HG03342 (cell line): Measurements from ENCODE around the gene C1orf159.
"Not testable (repeated sequence)": the region's sequence is repeated elsewhere in the genome, so short reads cannot be mapped to it uniquely, and the experiment has no call there.

Source experiments
- ATAC-seq: cut with Tn5 transposase; IDR thresholded peaks from one replicate; pipeline ENCODE4 v1.9.1; 2021; ENCODE audit warnings: mild to moderate bottlenecking, moderate library complexity; ENCODE audit not compliant: unreplicated experiment

The C1orf159 gene

GRCh38 chr1:1069711-1070676, 45.9 kb downstream of the C1orf159 start:
- no peak for ATAC-seq

- ATAC-seq, result peak; percentile 45
These were observed 46.7 kb downstream of the C1orf159 start for GRCh38 chr1:1069056-1069710.

GRCh38 chr1:1068517-1069055, 47.3 kb downstream of the C1orf159 start:
- ATAC-seq, result peak; percentile 22

- no peak for ATAC-seq
These were observed 47.9 kb downstream of the C1orf159 start for GRCh38 chr1:1067860-1068516.

GRCh38 chr1:1067284-1067859, 48.5 kb downstream of the C1orf159 start:
- no peak for ATAC-seq

- ATAC-seq, result no peak
These were observed 49.2 kb downstream of the C1orf159 start for GRCh38 chr1:1066403-1067283.

GRCh38 chr1:1065940-1066304, 50.0 kb downstream of the C1orf159 start:
- not testable (repeated sequence) for ATAC-seq

- ATAC-seq, result no peak
These were observed 50.5 kb downstream of the C1orf159 start for GRCh38 chr1:1065265-1065939.

GRCh38 chr1:1063945-1064831, 51.7 kb downstream of the C1orf159 start:
- peak; percentile 37 for ATAC-seq

GRCh38 chr1:1063261-1063944, 52.5 kb downstream of the C1orf159 start:
- ATAC-seq, result no peak

GRCh38 chr1:1062348-1063163, 53.3 kb downstream of the C1orf159 start:
- ATAC-seq, result no peak

- no peak for ATAC-seq
These were observed 54.1 kb downstream of the C1orf159 start for GRCh38 chr1:1061682-1062345.

- no peak for ATAC-seq
These were observed 55.4 kb downstream of the C1orf159 start for GRCh38 chr1:1060281-1061000.

GRCh38 chr1:1059494-1060280, 56.2 kb downstream of the C1orf159 start:
- ATAC-seq, result peak; percentile 71

GRCh38 chr1:1058921-1059493, 56.9 kb downstream of the C1orf159 start:
- peak; percentile 34 for ATAC-seq
